Gastrocnemius medialis (tissue), 4 donors: ENCODE measurements around the gene PDZRN4.

Source experiments
- POLR2A ChIP-seq, 2 donors: fragments of 450-650 bp; IDR thresholded peaks; one replicate each; pipeline ENCODE4 v1.6.1; 2017; ENCODE audit warnings: antibody characterized with exemption in 2 of 2, mild to moderate bottlenecking in 2 of 2, moderate library complexity in 2 of 2
- TF ChIP-seq, protein P1 (sequence below), 5 experiments: fragments of 450-650 bp in 3 of 5; fragments of 200-600 bp in 2 of 5; sonication (generic) in 2 of 5; IDR thresholded peaks in 4 of 5; conservative IDR thresholded peaks in 1 of 5; 1 replicate in 4 of 5; 2 replicates in 1 of 5; pipeline ENCODE4 v1.5.1; 2016 to 2019; ENCODE audit warnings: antibody characterized with exemption in 5 of 5, mild to moderate bottlenecking in 3 of 5, moderate library complexity in 3 of 5

GRCh38 chr12:41557344-41557743 lies 369.2 kb downstream of the PDZRN4 start:
- TF ChIP-seq, protein P1, sequence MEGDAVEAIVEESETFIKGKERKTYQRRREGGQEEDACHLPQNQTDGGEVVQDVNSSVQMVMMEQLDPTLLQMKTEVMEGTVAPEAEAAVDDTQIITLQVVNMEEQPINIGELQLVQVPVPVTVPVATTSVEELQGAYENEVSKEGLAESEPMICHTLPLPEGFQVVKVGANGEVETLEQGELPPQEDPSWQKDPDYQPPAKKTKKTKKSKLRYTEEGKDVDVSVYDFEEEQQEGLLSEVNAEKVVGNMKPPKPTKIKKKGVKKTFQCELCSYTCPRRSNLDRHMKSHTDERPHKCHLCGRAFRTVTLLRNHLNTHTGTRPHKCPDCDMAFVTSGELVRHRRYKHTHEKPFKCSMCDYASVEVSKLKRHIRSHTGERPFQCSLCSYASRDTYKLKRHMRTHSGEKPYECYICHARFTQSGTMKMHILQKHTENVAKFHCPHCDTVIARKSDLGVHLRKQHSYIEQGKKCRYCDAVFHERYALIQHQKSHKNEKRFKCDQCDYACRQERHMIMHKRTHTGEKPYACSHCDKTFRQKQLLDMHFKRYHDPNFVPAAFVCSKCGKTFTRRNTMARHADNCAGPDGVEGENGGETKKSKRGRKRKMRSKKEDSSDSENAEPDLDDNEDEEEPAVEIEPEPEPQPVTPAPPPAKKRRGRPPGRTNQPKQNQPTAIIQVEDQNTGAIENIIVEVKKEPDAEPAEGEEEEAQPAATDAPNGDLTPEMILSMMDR (IDR thresholded peaks at IDR 0.05 in 4 of 5, conservative IDR thresholded peaks at IDR 0.05 in 1 of 5): no peak
- TF ChIP-seq POLR2A (IDR thresholded peaks at IDR 0.05): no peak
